Stimulated activated CD4-positive, alpha-beta T cell treated with anti-CD3 and anti-CD28 coated beads, TNF-alpha, amount 100 ng/mL, for 4 hours (primary cell): ENCODE results near the gene ANKRD26.
"Not testable (repeated sequence)": the region's sequence is repeated elsewhere in the genome, so short reads cannot be mapped to it uniquely, and the experiment has no call there.

Source experiments
- DNase-seq, 3 experiments: peaks; one replicate each; pipeline ENCODE4 v3.0.0-alpha.2; 2020; ENCODE audit warnings: low read depth in 3 of 3

The ANKRD26 gene

DNA sequence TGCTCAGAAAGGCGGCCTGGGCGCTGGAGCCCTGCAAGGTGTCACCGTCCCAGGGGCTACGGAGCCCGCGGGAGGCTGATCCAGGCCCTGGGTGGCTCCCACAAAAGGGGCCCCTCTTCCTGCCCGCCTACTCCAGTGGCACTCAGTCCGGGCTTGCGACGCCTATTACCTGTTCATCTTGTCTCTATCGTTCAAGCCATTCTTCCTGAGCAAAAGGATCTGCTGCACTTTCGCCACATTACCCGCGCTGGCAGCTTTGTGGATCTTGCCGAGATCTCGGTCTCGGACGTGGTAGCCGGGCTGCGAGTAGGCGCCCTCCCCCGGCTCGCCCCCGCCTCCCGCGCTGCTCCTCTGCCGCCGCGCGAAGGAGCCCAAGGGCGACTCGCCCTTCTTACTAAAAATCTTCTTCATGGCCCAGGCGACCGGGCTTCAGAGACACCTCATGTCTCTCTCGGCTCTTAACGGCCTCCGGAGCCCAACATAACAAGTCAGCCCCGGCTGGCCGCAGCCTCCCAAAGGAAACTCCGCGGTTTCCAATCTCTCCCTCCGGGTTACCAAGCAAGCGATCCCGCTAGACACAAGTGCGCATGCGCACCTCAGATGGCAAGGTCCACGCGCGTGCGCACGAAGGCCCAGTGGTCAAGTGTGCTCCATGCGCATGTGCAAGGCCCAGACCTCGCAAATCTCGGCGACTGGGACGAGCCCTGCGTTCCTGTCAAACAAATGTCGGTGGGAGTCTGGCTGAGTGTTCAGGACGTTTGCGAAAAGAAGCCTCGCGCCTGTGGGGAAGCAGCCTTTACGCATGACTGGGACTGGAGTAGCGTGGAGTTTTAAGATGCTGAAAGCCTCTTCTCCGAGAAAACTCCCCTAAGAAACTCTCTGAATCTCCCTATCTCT, at the start of gene ANKRD26:
TSS of gene ANKRD26 (minus strand) at position 579 of the 897 bp plus-strand sequence. CDS start at position 411, 168 bp downstream.
- peak; percentile 89 to 96 (median 90) for DNase-seq

DNA sequence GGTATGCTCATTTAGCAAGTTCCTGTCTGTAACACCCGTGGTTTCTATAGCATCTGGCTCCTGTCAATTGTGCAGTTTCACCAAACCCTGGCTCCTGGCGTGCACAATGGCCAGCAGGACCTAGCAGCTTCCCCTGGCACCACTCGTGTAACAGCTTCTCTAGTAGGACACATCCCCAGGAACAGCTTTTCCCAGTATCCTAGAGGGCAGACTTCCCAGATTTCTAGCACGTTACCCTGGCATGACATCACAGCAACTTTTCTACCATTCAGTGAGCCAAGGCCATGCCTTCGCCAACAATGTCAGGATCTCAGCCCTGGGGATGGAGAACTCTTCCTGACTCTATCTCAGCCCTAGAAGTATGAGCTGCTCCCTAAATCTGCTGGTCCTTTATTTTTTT, 47.4 kb upstream of the ANKRD26 start:
- DNase-seq: no peak

DNA sequence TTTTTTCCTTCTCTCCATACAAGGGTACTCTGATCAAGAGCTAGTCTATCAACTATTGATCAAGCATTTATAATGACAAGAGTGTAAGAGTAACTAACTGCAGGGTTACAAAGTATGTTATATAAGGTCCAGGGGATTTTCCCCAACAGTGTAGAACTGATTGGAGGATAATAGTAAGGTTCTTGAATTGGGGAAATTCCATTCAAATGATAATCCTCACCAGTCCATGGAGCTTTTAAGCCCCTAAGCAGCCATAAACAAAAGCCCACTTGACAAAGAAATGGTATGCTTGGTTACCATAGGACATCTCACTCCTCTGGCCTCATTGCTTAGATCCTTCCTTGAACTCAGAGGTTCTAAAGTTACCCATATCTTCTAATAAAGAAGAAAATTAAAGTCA, 45.6 kb upstream of the ANKRD26 start:
- no peak for DNase-seq

DNA sequence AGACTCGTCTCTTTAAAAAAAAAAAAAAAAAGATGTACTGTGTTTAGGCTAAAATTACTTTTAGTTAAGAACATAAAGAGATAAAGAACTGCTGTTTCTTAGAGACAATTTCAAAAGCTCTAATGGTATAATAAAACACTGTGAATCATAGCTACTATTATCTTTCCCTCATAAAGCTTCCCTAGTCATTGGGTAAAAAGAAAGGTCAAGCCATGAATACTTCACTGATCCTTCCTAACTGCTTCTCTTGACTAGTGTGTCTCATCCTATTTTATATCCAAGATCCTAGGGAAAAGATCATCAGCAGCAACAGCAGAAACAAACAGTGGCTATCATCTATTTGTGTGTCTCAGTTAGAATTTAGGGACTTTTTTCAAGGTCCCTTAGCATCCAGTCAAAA, 43.4 kb upstream of the ANKRD26 start:
- DNase-seq: no peak

DNA sequence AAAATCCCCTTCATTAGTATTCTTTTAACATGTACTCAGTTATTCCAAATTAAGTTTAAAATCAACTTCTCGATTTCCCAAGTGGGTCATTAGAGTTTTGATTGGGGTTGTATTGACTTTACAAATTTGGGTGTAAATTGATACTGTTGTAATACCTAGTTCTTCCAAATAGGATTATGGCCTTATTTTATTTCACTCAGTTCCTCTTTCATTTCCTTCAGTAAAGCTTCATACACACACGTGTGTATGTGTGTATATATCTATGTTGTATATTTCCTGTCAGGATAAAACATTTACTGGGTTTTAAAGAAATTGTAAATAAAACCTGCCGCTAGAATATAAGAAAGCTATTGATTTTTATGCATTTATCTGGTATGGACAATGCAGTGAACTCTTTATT, 38.0 kb upstream of the ANKRD26 start:
- DNase-seq: no peak

DNA sequence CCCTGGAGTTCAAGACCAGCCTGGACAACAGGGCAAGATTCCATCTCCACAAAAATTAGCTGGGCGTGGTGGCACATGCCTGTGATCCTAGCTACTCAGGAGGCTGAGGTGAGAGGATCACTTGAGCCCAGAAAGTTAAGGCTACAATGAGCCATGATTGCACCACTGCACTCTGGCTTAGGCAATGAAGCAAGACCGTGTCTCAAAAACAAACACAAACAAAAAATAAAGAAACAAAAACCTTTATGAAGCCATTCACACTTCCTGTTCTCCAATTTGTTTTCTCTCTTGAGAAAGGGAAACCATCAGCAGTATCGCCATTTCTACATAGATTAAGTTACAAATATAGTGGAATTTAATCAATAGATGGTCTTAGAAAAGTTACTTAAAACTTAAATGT, 34.1 kb upstream of the ANKRD26 start:
- DNase-seq: no peak

DNA sequence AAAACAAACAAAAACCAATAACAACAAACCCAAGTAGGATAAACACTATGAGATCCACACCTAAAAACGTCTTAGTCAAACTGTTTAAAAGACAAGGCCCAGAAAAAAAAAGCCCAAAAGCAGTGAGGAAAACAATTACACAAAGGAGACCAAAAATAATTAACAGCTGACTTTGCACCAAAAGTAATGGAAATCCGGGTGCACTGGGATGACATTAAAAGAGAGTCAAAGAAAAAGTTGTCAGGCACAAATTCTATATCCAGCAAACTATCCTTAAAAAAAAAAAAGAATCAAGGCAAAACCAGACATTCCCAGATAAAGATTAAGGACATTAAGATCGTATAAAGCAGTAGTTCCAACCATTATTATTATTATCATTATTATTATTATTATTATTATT, 7.9 kb upstream of the ANKRD26 start:
- DNase-seq: no peak

DNA sequence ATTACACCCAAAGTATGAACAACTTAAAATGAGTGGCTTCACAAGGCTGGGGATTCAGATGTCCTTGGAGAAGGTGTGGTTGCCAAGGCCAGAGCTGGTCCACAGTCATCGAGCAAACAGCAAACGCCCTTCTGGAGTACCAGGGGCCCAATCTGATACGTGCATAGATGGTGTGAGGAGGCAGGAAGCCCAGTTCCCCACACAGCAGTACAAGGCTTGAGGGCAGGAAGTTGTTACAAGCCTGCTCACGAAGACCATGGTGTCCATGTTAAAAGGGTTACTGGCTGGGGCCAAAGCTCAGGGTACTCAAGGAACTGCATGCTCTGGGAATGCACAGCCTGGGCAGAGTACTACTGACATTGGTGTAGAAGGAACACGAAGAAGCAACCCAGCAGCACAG, 4.6 kb upstream of the ANKRD26 start:
- DNase-seq: no peak

DNA sequence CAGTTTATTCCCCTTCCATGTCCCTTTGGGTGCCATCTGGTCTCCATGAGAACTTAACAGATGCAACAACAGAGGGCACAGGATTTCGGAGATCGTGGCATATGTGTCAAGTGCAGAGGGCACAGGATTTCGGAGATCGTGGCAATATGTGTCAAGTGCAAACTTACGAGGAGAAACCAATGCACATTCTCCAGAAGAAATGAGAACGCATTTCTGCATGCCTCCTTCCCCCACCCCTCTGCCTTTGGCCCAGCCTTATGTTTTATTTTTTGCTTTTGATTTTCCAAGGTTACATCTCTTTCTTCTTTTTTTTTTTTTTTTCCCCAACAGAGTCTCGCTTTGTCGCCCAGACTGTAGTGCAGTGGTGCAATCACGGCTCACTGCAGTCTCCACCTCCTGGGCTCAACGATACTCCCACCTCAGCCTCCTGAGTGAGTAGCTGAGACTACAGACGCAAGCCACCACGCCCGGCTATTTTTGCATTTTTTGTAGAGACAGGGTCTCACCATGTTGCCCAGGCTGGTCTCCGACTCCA, 586 bp upstream of the ANKRD26 start:
- DNase-seq: no peak

DNA sequence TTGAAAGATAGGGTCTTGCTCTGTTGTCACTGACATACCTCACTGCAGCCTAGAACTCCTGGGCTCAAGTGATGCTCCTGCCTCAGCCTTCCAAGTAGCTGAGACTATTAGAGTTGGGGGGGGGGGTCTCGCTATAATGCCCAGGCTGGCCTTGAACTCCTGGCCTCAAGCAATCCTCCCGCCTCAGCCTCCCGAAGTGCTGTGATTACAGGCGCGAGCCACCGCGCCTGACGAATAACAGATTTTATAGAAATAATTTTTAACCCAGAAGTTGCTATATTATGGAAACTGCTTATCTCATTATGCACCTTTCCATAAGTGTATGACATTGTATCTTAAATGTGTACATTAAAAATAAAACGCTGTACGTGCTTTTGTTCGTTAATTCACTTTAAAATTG, 846 bp downstream of the ANKRD26 start:
- no peak for DNase-seq

DNA sequence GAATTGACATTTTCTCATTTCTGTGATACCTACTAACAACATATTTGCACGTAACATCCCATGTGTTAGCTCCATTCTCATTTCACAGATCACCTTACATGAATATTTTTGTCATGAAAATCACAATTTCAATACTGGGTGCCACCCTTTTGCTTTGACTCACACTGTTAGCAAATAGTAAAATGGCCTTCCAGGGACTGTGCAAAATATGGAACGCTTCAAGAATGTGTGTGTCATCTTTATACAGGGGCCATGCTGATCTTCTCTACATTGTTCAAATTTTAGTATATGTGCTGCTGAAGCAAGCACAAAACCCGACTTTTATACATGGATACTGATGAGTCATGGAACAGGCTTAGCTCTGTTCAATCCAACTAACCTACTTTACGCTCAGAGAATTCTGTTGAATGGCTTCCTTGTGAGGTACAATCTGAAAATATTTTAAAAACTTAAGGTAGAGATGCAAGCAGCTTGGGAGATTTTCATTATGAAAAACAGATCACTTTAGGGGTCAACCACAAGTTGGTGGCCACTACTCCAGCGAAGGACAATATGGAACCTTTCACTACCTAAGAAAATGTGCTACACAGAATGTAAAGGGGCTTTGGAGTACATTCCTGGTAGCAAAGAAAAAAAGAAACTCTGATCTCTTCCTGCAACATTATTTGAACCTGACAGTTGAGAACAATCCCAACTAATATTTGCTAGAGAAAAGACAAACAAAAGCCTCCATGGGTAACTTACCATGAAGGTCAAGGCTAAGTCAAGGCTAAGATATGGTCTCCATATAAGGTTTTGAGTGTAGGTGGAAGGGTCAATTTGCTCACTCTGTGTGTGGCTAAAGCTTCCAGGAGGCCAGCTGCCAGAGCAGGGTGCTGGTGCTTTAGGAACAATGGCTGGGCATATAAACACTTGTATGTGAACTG, 11.9 kb downstream of the ANKRD26 start:
- DNase-seq: no peak

DNA sequence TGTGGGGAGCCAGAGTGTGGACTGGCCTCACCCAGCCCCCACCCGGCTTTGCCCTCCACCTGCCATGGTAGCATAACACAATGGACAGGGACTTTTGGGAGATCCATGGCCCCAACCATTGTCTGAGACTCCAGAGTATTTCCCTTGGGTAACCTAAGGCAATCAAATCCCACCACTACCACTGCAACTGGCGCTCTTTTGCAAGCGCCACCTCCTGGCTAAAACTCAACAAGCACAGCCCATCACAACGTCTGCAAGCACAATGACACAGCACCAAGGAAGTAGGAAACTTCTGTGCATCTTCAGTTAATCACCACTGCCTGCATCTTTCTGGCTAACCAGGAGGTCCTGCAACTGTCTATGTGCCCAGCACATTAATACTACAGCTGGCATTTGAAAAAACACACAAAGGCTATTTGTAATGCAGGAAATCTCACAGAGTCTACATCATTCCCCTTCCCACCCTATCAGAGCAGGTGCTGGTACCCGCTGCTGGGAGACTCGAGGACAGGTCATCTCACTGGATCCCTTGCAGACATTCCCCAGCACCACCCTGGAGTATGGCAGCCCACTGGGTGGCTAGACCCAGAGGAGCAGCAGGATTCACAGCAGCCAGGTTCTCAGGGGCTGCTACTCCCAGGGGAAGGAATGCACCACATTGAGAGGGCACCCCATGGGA, 27.7 kb downstream of the ANKRD26 start:
- DNase-seq: no peak

DNA sequence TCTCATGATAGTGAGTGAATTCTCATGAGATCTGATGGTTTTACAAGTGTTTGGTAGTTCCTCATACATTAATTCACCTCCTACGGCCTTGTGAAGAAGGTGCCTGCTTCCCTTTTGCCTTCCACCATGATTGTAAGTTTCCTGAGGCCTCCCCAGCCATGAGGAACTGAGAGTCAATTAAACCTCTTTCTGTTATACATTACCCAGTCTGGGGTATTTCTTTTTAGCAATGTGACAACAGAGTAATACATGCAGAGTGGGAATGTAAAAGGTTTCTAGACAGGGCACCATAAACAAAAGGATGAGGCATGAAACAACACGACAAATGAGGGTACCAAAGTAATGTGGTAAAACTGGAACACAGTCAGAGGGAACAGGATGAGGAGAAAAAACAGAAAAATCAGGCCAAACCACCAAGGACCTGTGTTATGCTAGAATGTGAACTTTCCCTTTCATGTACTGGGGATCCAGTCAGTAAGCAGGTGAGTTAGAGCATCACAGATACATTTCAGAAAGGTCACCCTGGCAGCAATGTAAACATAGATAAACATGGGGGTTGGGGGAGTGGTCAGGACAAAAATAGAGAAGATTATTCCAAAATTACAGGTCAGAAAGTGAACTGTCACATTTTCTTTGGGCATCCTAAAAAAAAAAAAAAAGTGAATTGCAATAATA, 31.9 kb downstream of the ANKRD26 start:
- DNase-seq: no peak

DNA sequence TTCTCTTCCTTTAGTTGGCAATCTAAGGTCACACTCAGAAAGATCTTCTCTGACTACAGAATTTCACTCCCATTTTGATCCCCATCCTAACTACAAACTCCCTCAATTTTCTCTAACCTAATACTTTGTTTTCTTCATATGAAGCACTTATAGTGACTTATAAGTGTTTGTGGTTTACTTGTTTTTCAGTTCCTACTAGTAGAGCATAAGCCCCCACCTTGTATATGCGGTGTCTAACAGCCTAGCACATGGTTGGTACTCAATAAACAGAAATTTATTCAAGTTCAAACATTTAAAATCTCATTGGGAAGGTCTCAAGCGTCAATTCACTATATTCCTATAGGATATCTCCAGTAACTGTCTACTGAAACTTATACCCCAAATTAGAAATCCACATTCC, 35.2 kb downstream of the ANKRD26 start:
- DNase-seq: no peak

DNA sequence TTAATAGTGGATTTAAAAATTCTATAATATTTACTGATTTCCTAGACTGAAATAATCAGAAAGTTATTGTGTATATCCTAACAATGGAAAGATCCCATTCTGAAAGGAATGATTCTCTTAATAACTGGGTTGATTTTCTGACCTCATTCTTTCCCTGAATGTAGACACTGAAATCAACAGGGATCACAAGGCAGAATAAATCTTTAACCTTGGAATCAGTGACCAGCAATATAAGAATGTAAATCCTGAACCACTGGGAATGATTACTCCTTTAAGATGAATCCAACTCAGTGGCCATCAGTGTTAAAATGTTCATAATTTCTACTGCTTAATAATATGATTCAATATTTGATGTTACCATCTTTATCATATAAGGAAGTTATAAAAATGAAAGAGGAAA, 47.6 kb downstream of the ANKRD26 start:
- DNase-seq: no peak

DNA sequence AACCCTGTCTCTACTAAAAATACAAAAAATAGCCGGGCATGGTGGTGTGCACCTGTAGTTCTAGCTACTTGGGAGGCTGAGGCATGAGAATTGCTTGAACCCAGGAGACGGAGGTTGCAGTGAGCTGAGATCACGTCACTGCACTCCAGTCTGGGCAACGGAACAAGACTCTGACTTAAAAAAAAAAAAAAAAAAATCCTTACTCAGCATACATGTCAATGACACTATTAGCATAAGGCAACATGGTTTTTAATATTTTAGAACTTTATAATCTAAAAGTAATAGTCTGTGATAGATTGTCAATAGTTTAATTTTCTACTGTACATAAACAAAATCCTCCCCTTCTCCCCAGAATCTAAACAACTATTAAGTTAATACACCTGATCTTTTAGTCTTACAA, 55.0 kb downstream of the ANKRD26 start:
- DNase-seq: not testable (repeated sequence)

DNA sequence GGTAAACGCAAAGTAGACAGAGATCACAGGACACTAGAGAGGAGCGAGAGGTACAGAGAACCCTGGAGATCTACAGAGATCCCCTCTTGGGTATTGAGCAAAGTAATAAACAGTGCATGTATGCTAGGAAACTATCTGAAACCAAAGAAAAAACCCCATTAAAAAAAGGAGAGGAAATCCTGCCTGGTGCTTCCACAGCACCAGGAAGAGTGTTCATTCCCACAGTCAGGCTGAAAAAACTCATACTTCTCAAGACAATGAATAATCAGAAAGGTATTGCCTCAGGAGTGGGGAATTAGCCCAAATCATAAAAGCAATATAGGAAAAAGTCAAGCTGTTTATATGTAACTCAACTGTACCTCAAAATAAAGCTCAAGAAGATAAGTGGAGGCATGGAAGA, 59.1 kb downstream of the ANKRD26 start:
- DNase-seq: no peak

DNA sequence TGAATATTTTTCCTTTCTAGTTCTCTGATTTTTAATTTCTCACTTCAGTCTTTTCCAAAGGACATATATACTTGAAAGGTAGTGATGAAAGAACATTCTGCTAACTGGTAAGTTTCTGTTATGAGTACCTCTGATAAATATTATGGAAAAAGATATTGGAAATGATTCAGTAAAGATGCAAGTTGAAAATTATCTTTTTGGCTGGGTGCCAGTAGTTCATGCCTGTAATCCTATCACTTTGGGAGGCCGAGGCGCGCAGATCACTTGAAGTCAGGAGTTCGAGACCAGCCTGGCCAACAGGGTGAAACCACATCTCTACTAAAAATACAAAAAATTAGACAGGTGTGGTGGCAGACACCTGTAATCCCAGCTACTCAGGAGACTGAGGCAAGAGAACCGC, 62.1 kb downstream of the ANKRD26 start:
- DNase-seq: no peak

DNA sequence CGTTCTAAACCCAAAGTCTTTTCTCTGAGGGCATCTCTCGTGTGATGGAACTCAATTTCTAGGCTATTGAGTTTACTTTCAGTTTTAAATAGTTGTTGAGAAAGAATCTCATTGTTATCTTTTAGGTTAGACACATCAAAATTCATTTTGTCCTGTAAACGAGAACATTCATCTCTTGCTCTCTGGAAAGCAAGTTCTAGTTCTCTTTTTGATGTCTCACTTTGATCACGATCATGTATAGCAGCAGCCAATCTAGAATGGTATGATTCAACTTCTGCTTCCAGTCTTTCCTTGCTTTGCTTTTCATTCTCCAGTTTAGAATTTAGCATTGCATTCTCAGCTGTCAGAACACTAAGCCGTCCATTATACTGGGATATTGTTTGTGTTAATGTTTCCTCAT, 65.1 kb downstream of the ANKRD26 start:
- DNase-seq: no peak

DNA sequence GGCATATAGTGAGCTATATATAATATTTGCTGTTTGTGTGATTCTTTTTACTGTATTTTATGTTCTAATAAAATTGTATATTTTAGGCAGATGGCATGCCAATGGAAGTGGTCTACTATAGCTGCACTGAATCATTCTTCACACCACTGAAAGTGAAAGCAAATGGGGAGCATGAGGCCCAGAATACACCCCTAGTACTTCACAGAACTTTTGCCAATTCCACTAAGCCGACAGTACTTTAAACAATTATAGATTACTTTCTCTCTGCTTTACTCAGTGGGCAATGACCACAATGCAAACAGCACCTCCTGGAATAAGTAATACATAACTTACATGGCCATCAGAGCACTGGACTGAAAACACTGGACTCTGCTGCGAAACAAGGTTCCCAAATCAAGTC, 70.2 kb downstream of the ANKRD26 start:
- no peak for DNase-seq

DNA sequence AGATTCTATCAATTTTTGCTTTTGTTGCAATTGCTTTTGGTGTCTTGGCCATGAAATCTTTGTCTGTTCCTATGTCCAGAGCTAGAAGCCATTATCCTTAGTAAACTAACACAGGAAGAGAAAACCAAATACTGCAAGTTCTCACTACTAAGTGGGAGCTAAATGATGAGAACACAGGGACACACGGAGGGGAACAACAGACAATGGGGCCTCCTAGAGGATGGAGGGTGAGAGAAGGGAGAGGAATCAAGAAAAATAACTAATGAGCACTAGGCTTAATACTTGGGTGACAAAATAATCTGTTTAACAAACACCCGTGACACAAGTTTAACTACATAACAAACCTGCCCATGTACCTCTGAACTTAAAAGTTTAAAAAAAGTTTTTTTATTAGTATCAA, 78.2 kb downstream of the ANKRD26 start:
- no peak for DNase-seq
